HAP-1 (cell line): Measurements from ENCODE around the gene HMX1.

Source experiments
- DNase-seq, 2 experiments: peaks; one replicate each; pipeline ENCODE4 v3.0.0-alpha.2; 2016 to 2020; ENCODE audit warnings: low spot score in 2 of 2
- H3K27me3 ChIP-seq: fragments of 250-450 bp; sonication (Bioruptor Pico); 2 replicates; pipeline ENCODE4 v1.5.1; 2020; ENCODE audit warnings: low read depth, mild to moderate bottlenecking, moderate library complexity
- H3K36me3 ChIP-seq: fragments of 250-450 bp; sonication (Bioruptor Pico); replicated peaks from 2 replicates; pipeline ENCODE4 v1.5.1; 2020; ENCODE audit warnings: mild to moderate bottlenecking
- H3K4me1 ChIP-seq: fragments of 250-450 bp; sonication (Bioruptor Pico); 2 replicates; pipeline ENCODE4 v1.5.1; 2020; ENCODE audit warnings: mild to moderate bottlenecking
- H3K4me3 ChIP-seq: fragments of 250-450 bp; sonication (Bioruptor Pico); 2 replicates; pipeline ENCODE4 v1.5.1; 2020; ENCODE audit warnings: mild to moderate bottlenecking, moderate library complexity
- H3K9me3 ChIP-seq: fragments of 250-450 bp; sonication (Bioruptor Pico); 2 replicates; pipeline ENCODE4 v1.5.1; 2020; ENCODE audit warnings: mild to moderate bottlenecking, moderate library complexity
- in situ Hi-C: fragments of 300-500 bp; cut with MboI; formaldehyde crosslinking; loops from 3 replicates; pipeline ENCODE4 v1.14.3; 2020; ENCODE audit warnings: low sequenced_read_pairs, inconsistent platforms, mixed read lengths

The HMX1 gene

GRCh38 chr4:8913121-8913857 is 41.6 kb upstream of the HMX1 start:
- Histone ChIP-seq H3K27me3 (peaks cover 19% of the 10 kb centered on the region), H3K9me3 (no peaks in the 10 kb centered on the region), H3K36me3 (no peaks in the 10 kb centered on the region), H3K4me3 (no peak overlapping the region), H3K4me1 (no peaks in the 10 kb centered on the region)
- in situ Hi-C loops: no loop called here
- DNase-seq: no peak

- H3K4me3 ChIP-seq: no peak overlapping the region
- H3K4me1 ChIP-seq: no peaks in the 10 kb centered on the region
- in situ Hi-C loops: no loop called here
- no peak for DNase-seq
- no peaks in the 10 kb centered on the region for H3K36me3 ChIP-seq
- peaks cover 27% of the 10 kb centered on the region for H3K27me3 ChIP-seq
- no peaks in the 10 kb centered on the region for H3K9me3 ChIP-seq
These were observed 40.9 kb upstream of the HMX1 start for GRCh38 chr4:8912506-8912905.

GRCh38 chr4:8912089-8912455 is 40.4 kb upstream of the HMX1 start:
- no peaks in the 10 kb centered on the region for H3K9me3 ChIP-seq
- H3K27me3 ChIP-seq: peaks cover 31% of the 10 kb centered on the region
- H3K4me3 ChIP-seq: no peak overlapping the region
- H3K36me3 ChIP-seq: no peaks in the 10 kb centered on the region
- H3K4me1 ChIP-seq: no peaks in the 10 kb centered on the region
- in situ Hi-C loops: no loop called here
- no peak for DNase-seq

- H3K27me3 ChIP-seq: peaks cover 37% of the 10 kb centered on the region
- DNase-seq: no peak
- no peaks in the 10 kb centered on the region for H3K36me3 ChIP-seq
- H3K4me1 ChIP-seq: no peaks in the 10 kb centered on the region
- in situ Hi-C loops: no loop called here
- no peak overlapping the region for H3K4me3 ChIP-seq
- no peaks in the 10 kb centered on the region for H3K9me3 ChIP-seq
These were observed 39.9 kb upstream of the HMX1 start for GRCh38 chr4:8911316-8912088.

- Histone ChIP-seq H3K4me3 (no peak overlapping the region), H3K4me1 (no peaks in the 10 kb centered on the region), H3K27me3 (peaks cover 41% of the 10 kb centered on the region), H3K9me3 (no peaks in the 10 kb centered on the region), H3K36me3 (no peaks in the 10 kb centered on the region)
- in situ Hi-C loops: no loop called here
- no peak for DNase-seq
These were observed 39.2 kb upstream of the HMX1 start for GRCh38 chr4:8910822-8911315.

GRCh38 chr4:8910100-8910821 is 38.6 kb upstream of the HMX1 start:
- Histone ChIP-seq H3K9me3 (no peaks in the 10 kb centered on the region), H3K36me3 (no peaks in the 10 kb centered on the region), H3K4me3 (no peak overlapping the region), H3K4me1 (no peaks in the 10 kb centered on the region), H3K27me3 (peaks cover 43% of the 10 kb centered on the region)
- in situ Hi-C loops: no loop called here
- DNase-seq: no peak

GRCh38 chr4:8909548-8909947 is 37.9 kb upstream of the HMX1 start:
- DNase-seq: no peak

GRCh38 chr4:8908206-8908893 is 36.7 kb upstream of the HMX1 start:
- Histone ChIP-seq H3K4me3 (no peak overlapping the region), H3K9me3 (no peaks in the 10 kb centered on the region), H3K27me3 (peaks cover 43% of the 10 kb centered on the region), H3K36me3 (no peaks in the 10 kb centered on the region), H3K4me1 (no peaks in the 10 kb centered on the region)
- no peak for DNase-seq
- in situ Hi-C loops: no loop called here

More at GRCh38 chr4:8909548-8909947, 37.9 kb upstream of the HMX1 start:
- Histone ChIP-seq H3K4me1 (no peaks in the 10 kb centered on the region), H3K27me3 (peaks cover 43% of the 10 kb centered on the region), H3K4me3 (no peak overlapping the region), H3K36me3 (no peaks in the 10 kb centered on the region), H3K9me3 (no peaks in the 10 kb centered on the region)
- in situ Hi-C loops: no loop called here

- Histone ChIP-seq H3K36me3 (no peaks in the 10 kb centered on the region), H3K4me3 (no peak overlapping the region), H3K27me3 (peaks cover 43% of the 10 kb centered on the region), H3K9me3 (no peaks in the 10 kb centered on the region), H3K4me1 (no peaks in the 10 kb centered on the region)
- in situ Hi-C loops: no loop called here
- no peak for DNase-seq
These were observed 36.1 kb upstream of the HMX1 start for GRCh38 chr4:8907596-8908205.

GRCh38 chr4:8906991-8907595 is 35.5 kb upstream of the HMX1 start:
- H3K27me3 ChIP-seq: peaks cover 43% of the 10 kb centered on the region
- no peaks in the 10 kb centered on the region for H3K36me3 ChIP-seq
- no peak overlapping the region for H3K4me3 ChIP-seq
- DNase-seq: no peak
- no peaks in the 10 kb centered on the region for H3K4me1 ChIP-seq
- in situ Hi-C loops: no loop called here
- no peaks in the 10 kb centered on the region for H3K9me3 ChIP-seq

GRCh38 chr4:8906668-8906970 is 35.0 kb upstream of the HMX1 start:
- Histone ChIP-seq H3K4me1 (no peaks in the 10 kb centered on the region), H3K4me3 (no peak overlapping the region), H3K36me3 (no peaks in the 10 kb centered on the region), H3K9me3 (no peaks in the 10 kb centered on the region), H3K27me3 (peaks cover 40% of the 10 kb centered on the region)
- DNase-seq: no peak
- in situ Hi-C loops: no loop called here

GRCh38 chr4:8905773-8906667 is 34.4 kb upstream of the HMX1 start:
- no peak overlapping the region for H3K4me3 ChIP-seq
- DNase-seq: no peak
- in situ Hi-C loops: no loop called here
- no peaks in the 10 kb centered on the region for H3K9me3 ChIP-seq
- no peaks in the 10 kb centered on the region for H3K4me1 ChIP-seq
- no peaks in the 10 kb centered on the region for H3K36me3 ChIP-seq
- H3K27me3 ChIP-seq: peaks cover 40% of the 10 kb centered on the region
